DND-41 (cell line): Measurements from ENCODE around the gene BRDT.
"Not testable (repeated sequence)": the region's sequence is repeated elsewhere in the genome, so short reads cannot be mapped to it uniquely, and the experiment has no call there.

Experiments used
- ATAC-seq: fragments of 200-7000 bp; cut with Tn5 transposase; 3 replicates; pipeline ENCODE4 v1.9.1; 2021; ENCODE audit warnings: low read depth; ENCODE audit not compliant: insufficient read depth
- DNase-seq: peaks from one replicate; pipeline ENCODE4 v3.0.0-alpha.2; 2020
- H2AFZ ChIP-seq: 2 replicates; pipeline ENCODE4 v1.6.0; 2012; ENCODE audit warnings: low read depth, low read length
- H3K27ac ChIP-seq: 2 replicates; pipeline ENCODE4 v1.5.1; 2012; ENCODE audit warnings: low read length, inconsistent platforms
- H3K27me3 ChIP-seq: fragments of 200-600 bp; sonication (generic); 2 replicates; pipeline ENCODE4 v1.6.0; 2012; ENCODE audit warnings: low read length, mild to moderate bottlenecking, inconsistent platforms; ENCODE audit not compliant: insufficient read depth, poor library complexity
- H3K36me3 ChIP-seq: 2 replicates; pipeline ENCODE4 v1.5.1; 2012; ENCODE audit warnings: low read length, inconsistent platforms; ENCODE audit not compliant: insufficient read depth
- H3K4me1 ChIP-seq: 2 replicates; pipeline ENCODE4 v1.5.1; 2012; ENCODE audit warnings: mild to moderate bottlenecking, low read length; ENCODE audit not compliant: insufficient read depth
- H3K4me2 ChIP-seq: 2 replicates; pipeline ENCODE4 v1.6.0; 2012; ENCODE audit warnings: mild to moderate bottlenecking, moderate library complexity, low read length, inconsistent platforms; ENCODE audit not compliant: insufficient read depth
- H3K4me3 ChIP-seq, 2 experiments: fragments of 200-600 bp in 1 of 2; shearing (Covaris generic) in 1 of 2; 2 replicates each; pipeline ENCODE4 v1.5.1; 2012 to 2016; ENCODE audit warnings: inconsistent platforms in 2 of 2, low read length in 2 of 2, mild to moderate bottlenecking in 2 of 2, low read depth in 1 of 2, moderate library complexity in 1 of 2
- H3K79me2 ChIP-seq: 2 replicates; pipeline ENCODE4 v1.6.0; 2012; ENCODE audit warnings: low read length, inconsistent platforms; ENCODE audit not compliant: insufficient read depth
- H3K9ac ChIP-seq: 2 replicates; pipeline ENCODE4 v1.6.0; 2012; ENCODE audit warnings: low read depth, mild to moderate bottlenecking, inconsistent platforms, low read length, moderate library complexity
- H3K9me3 ChIP-seq: 2 replicates; pipeline ENCODE4 v1.5.1; 2012; ENCODE audit warnings: low read length, moderate library complexity, mild to moderate bottlenecking, inconsistent platforms; ENCODE audit not compliant: insufficient read depth, severe bottlenecking
- H4K20me1 ChIP-seq: 2 replicates; pipeline ENCODE4 v1.6.0; 2012; ENCODE audit warnings: low read length; ENCODE audit not compliant: insufficient read depth
- EZH2 ChIP-seq: IDR thresholded peaks from 3 replicates; pipeline ENCODE4 v1.6.1; 2012; ENCODE audit warnings: borderline replicate concordance, low read depth, mild to moderate bottlenecking, moderate library complexity, low read length, inconsistent platforms; ENCODE audit not compliant: severe bottlenecking
- TF ChIP-seq, protein P1 (sequence below): IDR thresholded peaks from 2 replicates; pipeline ENCODE4 v1.5.1; 2012; ENCODE audit warnings: borderline replicate concordance, low read length, moderate library complexity, mild to moderate bottlenecking; ENCODE audit not compliant: poor library complexity, severe bottlenecking; ENCODE audit errors: extremely low read depth

Gene BRDT

DNA sequence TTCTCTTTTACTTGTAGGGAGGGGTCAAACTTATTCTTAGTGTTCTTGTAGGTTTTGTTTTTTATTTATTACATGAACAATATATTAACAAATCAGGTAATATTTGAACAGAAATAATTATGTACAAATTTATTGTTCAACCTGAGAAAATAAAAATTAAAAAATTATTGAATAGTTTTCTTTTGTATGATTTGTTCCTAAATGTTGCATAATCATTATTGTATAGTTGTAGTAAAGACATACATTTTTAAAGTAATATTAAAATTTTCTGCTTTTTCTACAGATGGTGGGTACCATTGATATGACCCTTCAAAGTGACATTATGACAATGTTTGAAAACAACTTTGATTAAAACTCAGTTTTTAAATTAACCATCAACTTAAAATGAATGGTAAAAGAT is 64.7 kb downstream of the BRDT start:
- Histone ChIP-seq H2AFZ (no peak overlapping the region), H3K27me3 (no peaks in the 10 kb centered on the region), H3K4me1 (peaks cover 20% of the 10 kb centered on the region), H4K20me1 (no peaks in the 10 kb centered on the region), H3K9me3 (no peaks in the 10 kb centered on the region), H3K4me3 (no peak overlapping the region), H3K4me2 (no peak overlapping the region), H3K9ac (no peak overlapping the region), H3K79me2 (no peaks in the 10 kb centered on the region), H3K27ac (no peak overlapping the region), H3K36me3 (no peaks in the 10 kb centered on the region)
- no peak for ATAC-seq
- DNase-seq = no peak
- no peak for TF ChIP-seq EZH2
- TF ChIP-seq, protein P1, sequence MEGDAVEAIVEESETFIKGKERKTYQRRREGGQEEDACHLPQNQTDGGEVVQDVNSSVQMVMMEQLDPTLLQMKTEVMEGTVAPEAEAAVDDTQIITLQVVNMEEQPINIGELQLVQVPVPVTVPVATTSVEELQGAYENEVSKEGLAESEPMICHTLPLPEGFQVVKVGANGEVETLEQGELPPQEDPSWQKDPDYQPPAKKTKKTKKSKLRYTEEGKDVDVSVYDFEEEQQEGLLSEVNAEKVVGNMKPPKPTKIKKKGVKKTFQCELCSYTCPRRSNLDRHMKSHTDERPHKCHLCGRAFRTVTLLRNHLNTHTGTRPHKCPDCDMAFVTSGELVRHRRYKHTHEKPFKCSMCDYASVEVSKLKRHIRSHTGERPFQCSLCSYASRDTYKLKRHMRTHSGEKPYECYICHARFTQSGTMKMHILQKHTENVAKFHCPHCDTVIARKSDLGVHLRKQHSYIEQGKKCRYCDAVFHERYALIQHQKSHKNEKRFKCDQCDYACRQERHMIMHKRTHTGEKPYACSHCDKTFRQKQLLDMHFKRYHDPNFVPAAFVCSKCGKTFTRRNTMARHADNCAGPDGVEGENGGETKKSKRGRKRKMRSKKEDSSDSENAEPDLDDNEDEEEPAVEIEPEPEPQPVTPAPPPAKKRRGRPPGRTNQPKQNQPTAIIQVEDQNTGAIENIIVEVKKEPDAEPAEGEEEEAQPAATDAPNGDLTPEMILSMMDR = no peak

DNA sequence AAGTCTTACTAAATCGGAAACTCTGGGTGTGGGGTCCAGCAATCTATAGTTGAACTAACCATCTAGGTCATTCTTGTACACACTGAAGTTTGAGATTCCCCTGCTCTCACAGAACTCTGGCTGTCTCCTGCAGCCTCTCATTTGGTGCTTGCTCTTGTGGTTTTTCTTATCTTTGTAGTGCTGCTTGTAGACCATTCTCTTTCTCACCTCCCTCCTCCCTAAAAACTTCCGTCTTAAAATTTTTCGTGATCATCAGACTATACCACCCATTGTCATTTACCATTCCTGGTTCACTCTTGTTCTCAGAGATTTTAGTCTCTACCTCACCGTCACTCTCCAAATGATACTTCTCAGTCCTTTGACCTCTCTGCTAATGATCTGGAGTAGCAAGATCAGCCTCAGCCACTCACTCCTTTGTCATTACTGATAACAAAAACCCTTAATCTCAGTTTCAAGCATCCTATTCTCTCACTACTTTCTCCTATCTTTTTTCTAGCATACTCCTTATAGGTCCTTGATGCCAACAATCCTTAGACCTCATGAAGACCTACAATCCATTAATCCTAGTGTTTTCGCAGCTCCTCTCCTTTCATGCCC is 67.6 kb downstream of the BRDT start:
- H3K9ac ChIP-seq = no peak overlapping the region
- no peak overlapping the region for H3K4me3 ChIP-seq
- H3K27ac ChIP-seq = no peak overlapping the region
- H3K9me3 ChIP-seq = no peaks in the 10 kb centered on the region
- no peak for TF ChIP-seq EZH2
- TF ChIP-seq, protein P1 = no peak
- H2AFZ ChIP-seq = peak overlapping the region; percentile 65
- H3K4me1 ChIP-seq = peaks cover 20% of the 10 kb centered on the region
- H4K20me1 ChIP-seq = no peaks in the 10 kb centered on the region
- ATAC-seq (peak; percentile 92), DNase-seq (peak; percentile 24)
- no peaks in the 10 kb centered on the region for H3K36me3 ChIP-seq
- peak overlapping the region; percentile 47 for H3K4me2 ChIP-seq
- H3K27me3 ChIP-seq = no peaks in the 10 kb centered on the region
- H3K79me2 ChIP-seq = no peaks in the 10 kb centered on the region

DNA sequence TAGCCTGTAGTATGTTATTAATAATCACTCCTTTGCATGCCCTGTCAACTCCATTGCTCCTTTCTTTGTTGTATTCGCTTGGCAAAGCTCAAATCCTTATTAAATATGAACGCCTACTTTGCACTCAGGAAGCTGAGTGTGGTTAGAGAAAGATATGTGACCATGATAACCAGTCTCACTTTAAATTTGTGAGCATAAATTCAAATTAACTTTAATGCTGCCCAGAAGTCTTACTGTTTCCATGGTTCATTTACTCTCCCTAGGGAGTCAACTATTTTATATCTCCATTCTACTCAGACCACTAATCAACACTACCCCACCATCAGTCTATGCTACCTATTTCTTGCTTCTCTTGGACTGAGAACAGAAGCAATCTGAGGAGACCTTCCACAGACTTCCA is 68.5 kb downstream of the BRDT start:
- no peak for TF ChIP-seq EZH2
- TF ChIP-seq, protein P1 = no peak
- no peaks in the 10 kb centered on the region for H3K36me3 ChIP-seq
- H3K4me1 ChIP-seq = peaks cover 20% of the 10 kb centered on the region
- H3K27me3 ChIP-seq = no peaks in the 10 kb centered on the region
- no peak overlapping the region for H3K4me3 ChIP-seq
- no peaks in the 10 kb centered on the region for H3K79me2 ChIP-seq
- H2AFZ ChIP-seq = no peak overlapping the region; the same call in 1 of the 2 replicates
- no peak overlapping the region for H3K4me2 ChIP-seq
- no peak overlapping the region for H3K9ac ChIP-seq
- no peaks in the 10 kb centered on the region for H3K9me3 ChIP-seq
- H4K20me1 ChIP-seq = no peaks in the 10 kb centered on the region
- ATAC-seq = no peak
- H3K27ac ChIP-seq = no peak overlapping the region
- DNase-seq = no peak

DNA sequence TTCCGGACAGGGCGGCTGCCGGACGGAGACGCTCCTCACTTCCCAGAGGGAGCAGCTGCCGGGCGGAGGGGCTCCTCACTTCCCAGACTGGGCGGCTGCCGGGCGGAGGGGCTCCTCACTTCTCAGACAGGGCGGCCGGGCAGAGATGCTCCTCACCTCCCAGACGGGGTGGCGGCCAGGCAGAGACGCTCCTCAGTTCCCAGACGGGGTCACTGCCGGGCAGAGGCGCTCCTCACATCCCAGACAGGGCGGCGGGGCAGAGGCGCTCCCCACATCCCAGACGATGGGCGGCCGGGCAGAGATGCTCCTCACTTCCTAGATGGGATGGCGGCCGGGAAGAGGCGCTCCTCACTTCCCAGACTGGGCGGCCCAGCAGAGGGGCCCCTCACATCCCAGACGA is 76.8 kb downstream of the BRDT start:
- not testable (repeated sequence) for H3K27me3 ChIP-seq, H2AFZ ChIP-seq, ATAC-seq, H3K36me3 ChIP-seq, H3K9ac ChIP-seq, H3K79me2 ChIP-seq, H3K4me2 ChIP-seq, H4K20me1 ChIP-seq, H3K4me3 ChIP-seq, H3K9me3 ChIP-seq, DNase-seq, H3K27ac ChIP-seq
- peaks cover 25% of the 10 kb centered on the region for H3K4me1 ChIP-seq
